Activated CD4-positive, alpha-beta T cell treated with anti-CD3 and anti-CD28 coated beads for 36 hours (primary cell): ENCODE measurements around the gene TNS1. TPM values are rescaled to one million over a fixed set of nuclear protein-coding genes. Genes with fewer than 3 reads are reported as not detected.

Experiments used
- ATAC-seq: fragments of 200-7000 bp; cut with Tn5 transposase; one replicate; pipeline ENCODE4 v1.10.0; 2021; ENCODE audit warnings: mild to moderate bottlenecking, moderate library complexity
- CTCF ChIA-PET: fragments of 350-600 bp; sonication (Branson Sonifier 250); formaldehyde crosslinking; loops from one replicate; lab custom pipeline; 2021; ENCODE audit warnings: antibody characterized with exemption; lab: Charles Lee
- POLR2A ChIA-PET: fragments of 350-600 bp; sonication (Branson Sonifier 250); formaldehyde crosslinking; loops from one replicate; lab custom pipeline; 2021; ENCODE audit warnings: antibody characterized with exemption, inconsistent platforms; lab: Charles Lee
- DNase-seq: peaks from one replicate; pipeline ENCODE4 v3.0.0-alpha.2; 2020
- H3K27ac Mint-ChIP-seq: one replicate; pipeline ENCODE4 v1.8.0; 2021; ENCODE audit warnings: mixed read lengths
- H3K27me3 Mint-ChIP-seq: one replicate; pipeline ENCODE4 v1.8.0; 2021; ENCODE audit warnings: mixed read lengths
- H3K36me3 Mint-ChIP-seq: one replicate; pipeline ENCODE4 v1.8.0; 2021; ENCODE audit warnings: low read depth, mixed read lengths
- H3K4me1 Mint-ChIP-seq: one replicate; pipeline ENCODE4 v1.8.0; 2021; ENCODE audit warnings: mixed read lengths
- H3K4me3 Mint-ChIP-seq: one replicate; pipeline ENCODE4 v1.8.0; 2021; ENCODE audit warnings: mild to moderate bottlenecking, moderate library complexity, mixed read lengths
- H3K9me3 Mint-ChIP-seq: one replicate; pipeline ENCODE4 v1.8.0; 2021; ENCODE audit warnings: low read depth, mixed read lengths
- intact Hi-C, 2 experiments: fragments of 100-400 bp; cut with DNase I in 1 of 2; cut with micrococcal nuclease in 1 of 2; formaldehyde crosslinking; loops; one replicate each; pipeline versions ENCODE4 v1.14.2 to v1.15.1; 2022 to 2024; cut with DNase I, micrococcal nuclease
- total RNA-seq, 2 experiments: library from RNA; stranded (reverse); gene quantifications; one replicate each; pipeline ENCODE4 v1.2.3, GENCODE V29; 2021

Gene TNS1
- total RNA-seq, 2 experiments from 2014 or later: 0.64 to 0.88 TPM

DNA sequence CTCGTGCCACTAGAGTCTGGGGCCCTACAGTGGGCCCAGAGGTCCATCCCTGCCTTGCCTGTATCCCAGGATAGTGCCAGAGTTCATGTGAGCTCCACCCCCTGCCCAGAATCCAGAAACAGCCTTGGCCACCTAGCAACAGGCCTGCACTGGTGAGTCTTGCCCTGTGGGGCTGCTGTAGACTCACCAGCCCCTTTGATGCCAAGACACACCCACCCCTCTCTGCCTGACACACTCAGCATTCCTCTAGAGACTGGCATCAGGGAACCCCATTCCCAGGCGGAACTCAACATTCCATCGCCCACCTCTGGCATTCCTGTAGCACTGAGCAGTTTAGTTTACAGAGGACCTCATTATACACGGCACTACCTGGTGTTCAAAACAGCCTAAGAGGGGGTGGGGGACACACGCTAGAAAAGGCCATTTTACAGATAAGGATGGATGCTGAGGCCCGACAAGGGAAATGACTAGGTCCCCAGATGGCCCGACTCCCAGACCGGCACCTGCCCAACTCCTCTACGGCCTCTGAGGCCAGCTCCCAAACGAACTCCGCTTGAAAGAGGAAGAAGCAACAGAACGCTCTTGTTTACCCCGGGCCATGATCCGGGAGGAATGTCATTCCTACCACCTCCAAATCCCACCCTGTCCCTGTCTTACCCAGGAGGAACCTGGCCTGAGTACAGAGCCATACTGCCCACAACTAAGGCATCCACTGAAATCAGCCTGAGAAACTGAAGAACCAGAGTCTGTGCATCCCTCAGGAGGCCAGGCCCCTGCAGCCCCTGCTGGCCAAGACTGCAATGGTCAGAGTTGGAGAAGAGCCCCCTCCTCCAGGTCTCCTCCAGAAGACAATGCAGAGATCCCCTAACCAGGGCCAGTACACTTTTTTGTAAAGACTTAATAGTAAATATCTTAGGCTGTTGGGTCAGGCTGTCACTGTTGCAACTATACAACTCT, 180.2 kb downstream of the TNS1 start:
- intact Hi-C loops: no loop called here
- no peaks in the 10 kb centered on the region for H3K4me1 Mint-ChIP-seq
- H3K27me3 Mint-ChIP-seq: no peaks in the 10 kb centered on the region
- no peaks in the 10 kb centered on the region for H3K9me3 Mint-ChIP-seq
- H3K27ac Mint-ChIP-seq: no peak overlapping the region
- no peaks in the 10 kb centered on the region for H3K36me3 Mint-ChIP-seq
- DNase-seq (no peak), ATAC-seq (no peak)
- CTCF ChIA-PET: interaction anchor here (0.6 to 1.1 kb wide), 2 partner anchors 10 to 79 kb away, joined by 3 read pairs; no protein-coding TSS in a partner anchor
- no peak overlapping the region for H3K4me3 Mint-ChIP-seq
- POLR2A ChIA-PET: no interaction called here

DNA sequence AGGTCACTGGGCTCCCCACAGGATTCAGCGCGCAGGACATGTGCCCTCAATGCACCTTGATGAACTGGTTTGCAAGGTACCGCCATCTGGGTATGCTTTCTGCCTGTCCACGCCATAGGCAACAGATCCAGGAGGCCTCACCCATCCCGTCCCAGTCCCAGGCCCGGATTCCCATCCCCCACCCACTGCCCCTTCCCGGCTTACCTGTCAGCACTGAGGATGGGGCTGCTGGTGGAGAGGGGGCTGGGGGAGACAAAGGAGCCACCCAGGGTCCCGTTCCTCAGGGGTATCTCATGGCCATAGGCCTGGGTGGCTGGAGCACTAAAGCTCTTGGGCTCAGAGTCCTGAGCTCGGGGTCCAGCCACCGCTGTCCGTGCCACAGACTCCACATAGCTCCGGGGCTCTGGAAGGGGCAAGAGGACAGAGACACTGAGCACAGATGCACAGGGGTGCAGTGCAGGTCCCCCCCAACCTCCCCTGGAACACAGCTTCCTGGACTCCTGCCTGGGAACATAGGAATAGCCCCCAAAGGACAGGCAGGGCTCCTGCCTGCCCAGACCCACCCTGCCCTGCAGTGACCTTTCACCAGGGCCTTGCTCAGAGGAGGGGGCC, 181.2 kb downstream of the TNS1 start:
- intact Hi-C loops: no loop called here
- Mint-ChIP-seq H3K36me3 (no peaks in the 10 kb centered on the region), H3K4me1 (no peaks in the 10 kb centered on the region), H3K9me3 (no peaks in the 10 kb centered on the region), H3K27me3 (no peaks in the 10 kb centered on the region), H3K27ac (no peak overlapping the region), H3K4me3 (no peak overlapping the region)
- no peak for ATAC-seq
- DNase-seq: no peak
- CTCF ChIA-PET: interaction anchor here (1.1 kb wide), 1 partner anchor 11 kb away, joined by 3 read pairs; no protein-coding TSS in a partner anchor
- POLR2A ChIA-PET: no interaction called here

DNA sequence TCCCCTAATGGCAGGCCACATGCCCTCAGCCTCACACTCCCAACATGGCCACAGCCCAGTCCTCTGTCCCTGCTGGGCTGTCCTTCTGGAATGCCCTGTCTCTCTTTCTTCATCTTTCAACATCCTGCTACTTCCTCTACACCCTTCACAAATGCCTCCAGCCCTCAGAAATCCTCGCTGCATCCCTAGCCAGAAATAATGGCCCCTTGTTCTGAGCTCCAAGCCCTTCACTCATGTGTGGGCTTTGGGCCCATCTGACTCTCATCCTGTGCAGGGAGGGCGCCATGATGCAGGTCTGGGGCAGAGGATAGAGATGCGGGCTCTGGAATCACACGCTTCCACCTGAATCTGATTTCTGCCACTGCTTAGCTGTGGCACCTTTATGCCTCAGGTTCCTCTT, 181.9 kb downstream of the TNS1 start:
- CTCF ChIA-PET: no interaction called here

DNA sequence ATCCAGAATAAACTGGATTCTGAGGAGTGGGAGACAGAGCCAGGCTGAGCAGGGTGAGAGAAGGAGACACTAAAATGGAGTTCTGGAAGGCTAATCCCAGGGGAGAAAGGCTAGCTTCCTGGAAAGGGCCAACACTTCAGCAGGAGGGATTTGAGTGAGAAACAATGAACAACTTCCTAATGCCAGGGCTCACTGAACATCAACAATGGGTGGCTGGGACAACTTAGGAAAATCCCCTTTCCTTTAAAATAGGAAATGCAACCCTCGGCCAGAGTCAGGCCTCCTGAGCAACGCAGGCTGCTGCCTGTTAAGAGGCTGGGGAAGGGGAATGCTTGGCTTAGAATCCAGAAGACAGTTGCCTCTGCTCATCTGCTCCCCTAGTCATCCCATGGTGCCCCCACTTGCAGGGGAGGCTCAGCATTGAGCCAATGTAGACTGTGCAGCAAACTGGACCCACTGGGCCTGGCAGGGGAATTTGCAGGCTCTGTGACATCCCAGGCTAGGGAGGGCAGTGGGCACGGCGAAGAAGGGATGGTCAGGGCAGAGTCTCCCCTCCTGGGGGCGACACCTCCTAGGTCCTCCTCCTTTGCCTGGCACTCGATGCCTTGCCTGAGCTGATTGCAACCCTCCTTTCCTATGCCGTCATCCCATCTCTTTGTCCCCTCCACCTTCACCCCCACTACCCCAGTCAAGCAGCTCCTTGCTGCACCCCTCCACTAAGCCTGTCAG, 182.5 kb downstream of the TNS1 start:
- ChIA-PET POLR2A (no interaction called here), CTCF (interaction anchor here (0.5 kb wide), 1 partner anchor 242 kb away, joined by 3 read pairs; no protein-coding TSS in a partner anchor)
- Mint-ChIP-seq H3K4me1 (no peaks in the 10 kb centered on the region), H3K9me3 (no peaks in the 10 kb centered on the region), H3K4me3 (no peak overlapping the region), H3K27ac (no peak overlapping the region), H3K27me3 (no peaks in the 10 kb centered on the region), H3K36me3 (no peaks in the 10 kb centered on the region)
- DNase-seq (no peak), ATAC-seq (no peak)
- intact Hi-C loops: no loop called here

More for the DNA sequence above, 181.9 kb downstream of the TNS1 start:
- no peak overlapping the region for H3K27ac Mint-ChIP-seq
- H3K4me3 Mint-ChIP-seq: no peak overlapping the region
- no peaks in the 10 kb centered on the region for H3K9me3 Mint-ChIP-seq
- intact Hi-C loops: no loop called here
- H3K4me1 Mint-ChIP-seq: no peaks in the 10 kb centered on the region
- DNase-seq: no peak
- H3K27me3 Mint-ChIP-seq: no peaks in the 10 kb centered on the region
- ATAC-seq: no peak
- no peaks in the 10 kb centered on the region for H3K36me3 Mint-ChIP-seq
- POLR2A ChIA-PET: no interaction called here

- Mint-ChIP-seq H3K36me3 (no peaks in the 10 kb centered on the region), H3K9me3 (no peaks in the 10 kb centered on the region), H3K4me3 (no peak overlapping the region), H3K4me1 (no peaks in the 10 kb centered on the region), H3K27me3 (no peaks in the 10 kb centered on the region), H3K27ac (no peak overlapping the region)
- POLR2A ChIA-PET: no interaction called here
- no peak for DNase-seq
- ATAC-seq: no peak
- intact Hi-C loops: no loop called here
- CTCF ChIA-PET: no interaction called here
Measured at GRCh38 chr2:217818293-217818850, 184.4 kb downstream of the TNS1 start.

- intact Hi-C loops: no loop called here
- no peaks in the 10 kb centered on the region for H3K9me3 Mint-ChIP-seq
- ATAC-seq: no peak
Measured at GRCh38 chr2:217817466-217818292, 185.1 kb downstream of the TNS1 start.

DNA sequence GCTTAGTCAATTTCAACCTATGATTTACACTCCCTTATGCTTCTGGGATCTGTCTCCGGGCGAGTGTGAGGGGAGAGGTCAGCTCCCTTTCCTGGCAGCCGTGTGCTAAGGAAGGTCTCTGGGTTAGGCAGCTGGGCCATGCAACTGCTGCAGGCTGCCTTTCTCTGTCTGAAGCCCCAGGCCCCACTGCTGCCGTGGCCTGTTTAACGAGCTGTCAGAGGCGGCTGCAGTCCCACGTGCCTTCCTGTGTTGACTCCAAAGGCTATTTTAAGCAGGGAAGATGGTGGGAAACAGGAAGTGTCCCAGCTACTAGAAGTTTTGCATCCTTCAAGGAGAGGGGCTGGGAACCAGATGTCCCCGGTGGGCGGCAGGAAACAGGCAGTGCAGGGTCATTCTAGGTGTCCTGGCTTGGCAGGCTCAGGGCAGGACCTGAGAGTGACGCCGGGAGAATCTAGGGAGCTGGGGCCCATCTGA, 186.4 kb downstream of the TNS1 start:
- ChIA-PET CTCF (no interaction called here), POLR2A (no interaction called here)
- H3K27me3 Mint-ChIP-seq: no peaks in the 10 kb centered on the region
- no peaks in the 10 kb centered on the region for H3K9me3 Mint-ChIP-seq
- no peaks in the 10 kb centered on the region for H3K4me1 Mint-ChIP-seq
- ATAC-seq (no peak), DNase-seq (no peak)
- H3K36me3 Mint-ChIP-seq: no peaks in the 10 kb centered on the region
- no peak overlapping the region for H3K4me3 Mint-ChIP-seq
- intact Hi-C loops: no loop called here
- H3K27ac Mint-ChIP-seq: no peak overlapping the region

More at GRCh38 chr2:217817466-217818292, 185.1 kb downstream of the TNS1 start:
- H3K27me3 Mint-ChIP-seq: no peaks in the 10 kb centered on the region
- no peak for DNase-seq
- H3K27ac Mint-ChIP-seq: no peak overlapping the region
- H3K4me3 Mint-ChIP-seq: no peak overlapping the region
- CTCF ChIA-PET: no interaction called here
- no peaks in the 10 kb centered on the region for H3K36me3 Mint-ChIP-seq
- POLR2A ChIA-PET: no interaction called here
- no peaks in the 10 kb centered on the region for H3K4me1 Mint-ChIP-seq

DNA sequence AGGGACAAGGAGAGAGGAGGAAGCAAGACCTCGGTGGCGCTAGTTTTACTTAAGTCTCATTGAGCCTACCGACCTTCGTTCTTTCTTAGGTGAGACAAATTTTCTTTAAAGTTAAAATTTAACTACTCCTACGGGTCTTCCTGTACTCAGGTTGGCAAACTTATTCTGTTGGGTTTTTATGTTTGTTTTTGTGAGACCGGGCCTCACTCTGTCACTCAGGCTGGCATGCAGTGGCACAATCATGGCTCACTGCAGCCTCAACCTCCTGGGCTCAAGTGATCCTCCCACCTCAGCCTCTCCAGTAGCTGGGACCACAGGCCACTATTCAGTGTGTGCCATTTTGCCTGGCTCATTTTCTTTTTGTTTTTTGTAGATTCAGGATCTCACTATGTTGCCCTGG, 189.0 kb downstream of the TNS1 start:
- Mint-ChIP-seq H3K36me3 (no peaks in the 10 kb centered on the region), H3K27me3 (no peaks in the 10 kb centered on the region), H3K9me3 (no peaks in the 10 kb centered on the region), H3K4me3 (no peak overlapping the region), H3K4me1 (no peaks in the 10 kb centered on the region), H3K27ac (no peak overlapping the region)
- ATAC-seq (no peak), DNase-seq (no peak)
- ChIA-PET POLR2A (no interaction called here), CTCF (no interaction called here)
- intact Hi-C loops: no loop called here

DNA sequence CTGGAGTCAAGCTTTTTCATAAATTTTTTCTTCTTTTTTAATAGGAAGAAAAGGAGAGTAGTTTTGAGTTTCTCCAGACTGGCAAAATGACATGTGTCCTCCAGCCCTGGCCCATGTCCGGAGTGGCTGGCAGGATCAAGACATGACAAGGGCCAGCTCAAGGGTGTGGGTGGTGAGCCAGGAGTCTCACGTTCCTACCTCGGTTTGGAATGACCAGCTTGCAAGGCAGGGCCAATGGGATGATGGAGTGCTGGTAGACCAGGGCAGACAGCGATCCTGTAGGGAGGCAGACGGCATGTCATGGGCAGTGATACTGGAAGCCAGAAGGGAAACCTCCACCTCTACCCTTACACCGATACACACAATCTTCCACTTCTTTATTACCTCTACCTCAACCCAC, 190.6 kb downstream of the TNS1 start:
- no peaks in the 10 kb centered on the region for H3K9me3 Mint-ChIP-seq
- ChIA-PET CTCF (interaction anchor here (1.0 kb wide), 1 partner anchor 24 kb away, joined by 6 read pairs; no protein-coding TSS in a partner anchor), POLR2A (no interaction called here)
- ATAC-seq: no peak
- DNase-seq: no peak
- no peaks in the 10 kb centered on the region for H3K4me1 Mint-ChIP-seq
- intact Hi-C loops: no loop called here
- H3K27ac Mint-ChIP-seq: no peak overlapping the region
- no peak overlapping the region for H3K4me3 Mint-ChIP-seq
- H3K27me3 Mint-ChIP-seq: no peaks in the 10 kb centered on the region
- H3K36me3 Mint-ChIP-seq: no peaks in the 10 kb centered on the region

DNA sequence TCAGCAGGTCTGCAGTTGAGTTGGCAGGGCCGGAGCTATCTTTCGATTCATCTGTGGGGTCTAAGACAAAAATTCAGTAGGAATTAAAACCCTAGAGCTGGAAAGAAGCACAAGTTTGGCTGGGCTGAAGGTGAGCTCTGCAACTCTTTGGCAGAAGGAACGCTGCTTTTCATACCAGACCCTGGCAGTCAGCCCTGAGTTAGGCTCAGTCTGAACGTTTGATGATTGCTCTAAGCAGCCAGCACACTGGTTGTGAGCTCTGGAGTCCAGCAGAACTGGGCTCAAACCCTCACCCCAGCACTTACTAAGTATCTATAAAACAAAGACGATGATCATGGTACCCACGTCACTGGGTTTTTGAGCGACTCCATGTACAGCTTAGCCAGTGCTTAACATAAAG, 192.5 kb downstream of the TNS1 start:
- intact Hi-C loops: no loop called here
- H3K9me3 Mint-ChIP-seq: peaks cover 3% of the 10 kb centered on the region
- H3K4me1 Mint-ChIP-seq: no peaks in the 10 kb centered on the region
- POLR2A ChIA-PET: no interaction called here
- H3K36me3 Mint-ChIP-seq: no peaks in the 10 kb centered on the region
- CTCF ChIA-PET: interaction anchor here (0.6 to 1.6 kb wide), 4 partner anchors 17 to 1685 kb away, joined by 3 to 4 read pairs (median 3); a partner anchor contains a TSS
- no peaks in the 10 kb centered on the region for H3K27me3 Mint-ChIP-seq
- no peak for DNase-seq
- ATAC-seq: no peak
- no peak overlapping the region for H3K4me3 Mint-ChIP-seq
- no peak overlapping the region for H3K27ac Mint-ChIP-seq
